Activated CD4-positive, alpha-beta T cell treated with anti-CD3 and anti-CD28 coated beads, Interleukin-2, Interleukin-4, amounts not matched to agents 100 ng/mL and 50 ng/mL, durations not matched to agents 16 hours and 8 hours (primary cell): ENCODE measurements around the gene PNKP.

Source experiments
- DNase-seq: peaks from one replicate; pipeline ENCODE4 v3.0.0-alpha.2; 2020; ENCODE audit warnings: low spot score

Gene PNKP

GRCh38 chr19:49890349-49891311 is 23.3 kb upstream of the PNKP start:
- DNase-seq = peak; percentile 39

DNA sequence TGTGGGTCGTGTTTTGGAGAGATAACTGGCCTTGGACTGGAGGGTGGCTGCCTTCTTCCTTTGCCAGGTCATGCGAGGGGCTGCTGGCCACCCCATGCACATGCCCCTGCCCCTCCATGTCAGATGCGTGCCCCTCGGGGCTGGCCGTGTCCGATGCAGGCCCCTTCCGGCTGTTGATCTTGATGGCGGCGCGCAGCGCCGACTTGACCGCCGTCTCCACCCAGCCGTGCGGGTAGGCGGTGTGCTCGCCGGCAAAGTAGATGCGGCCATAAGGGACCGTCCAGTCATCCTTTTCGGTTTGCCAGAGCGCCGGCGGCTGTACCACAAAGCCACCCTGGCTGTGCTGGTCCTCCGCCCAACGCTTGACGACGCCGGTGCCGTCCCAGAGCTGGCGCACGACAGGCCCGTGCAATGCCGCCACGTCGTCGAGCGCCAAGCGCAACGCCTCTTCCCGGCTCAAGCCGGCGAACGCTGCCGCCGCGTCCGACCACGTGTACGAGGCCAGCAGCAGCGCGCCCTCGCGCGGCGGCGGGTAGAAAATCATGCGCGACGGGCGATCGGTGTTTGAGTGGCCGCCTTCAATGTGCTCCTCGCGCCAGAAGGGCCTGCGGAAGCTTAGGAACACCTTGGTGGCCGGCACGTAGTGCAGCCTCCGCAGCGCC is 22.4 kb upstream of the PNKP start:
- peak; percentile 82 for DNase-seq

- DNase-seq = no peak
Observed at GRCh38 chr19:49889038-49889686, 21.8 kb upstream of the PNKP start.

- no peak for DNase-seq
Observed at GRCh38 chr19:49888510-49888824, 21.1 kb upstream of the PNKP start.

- no peak for DNase-seq
Observed at GRCh38 chr19:49887665-49888509, 20.5 kb upstream of the PNKP start.

- no peak for DNase-seq
Observed at GRCh38 chr19:49887037-49887664, 19.8 kb upstream of the PNKP start.

GRCh38 chr19:49884760-49885159 is 17.4 kb upstream of the PNKP start:
- no peak for DNase-seq

- DNase-seq = no peak
Observed at GRCh38 chr19:49884109-49884508, 16.7 kb upstream of the PNKP start.

GRCh38 chr19:49883094-49883493 is 15.7 kb upstream of the PNKP start:
- no peak for DNase-seq

GRCh38 chr19:49882643-49883042 is 15.3 kb upstream of the PNKP start:
- DNase-seq = no peak

DNA sequence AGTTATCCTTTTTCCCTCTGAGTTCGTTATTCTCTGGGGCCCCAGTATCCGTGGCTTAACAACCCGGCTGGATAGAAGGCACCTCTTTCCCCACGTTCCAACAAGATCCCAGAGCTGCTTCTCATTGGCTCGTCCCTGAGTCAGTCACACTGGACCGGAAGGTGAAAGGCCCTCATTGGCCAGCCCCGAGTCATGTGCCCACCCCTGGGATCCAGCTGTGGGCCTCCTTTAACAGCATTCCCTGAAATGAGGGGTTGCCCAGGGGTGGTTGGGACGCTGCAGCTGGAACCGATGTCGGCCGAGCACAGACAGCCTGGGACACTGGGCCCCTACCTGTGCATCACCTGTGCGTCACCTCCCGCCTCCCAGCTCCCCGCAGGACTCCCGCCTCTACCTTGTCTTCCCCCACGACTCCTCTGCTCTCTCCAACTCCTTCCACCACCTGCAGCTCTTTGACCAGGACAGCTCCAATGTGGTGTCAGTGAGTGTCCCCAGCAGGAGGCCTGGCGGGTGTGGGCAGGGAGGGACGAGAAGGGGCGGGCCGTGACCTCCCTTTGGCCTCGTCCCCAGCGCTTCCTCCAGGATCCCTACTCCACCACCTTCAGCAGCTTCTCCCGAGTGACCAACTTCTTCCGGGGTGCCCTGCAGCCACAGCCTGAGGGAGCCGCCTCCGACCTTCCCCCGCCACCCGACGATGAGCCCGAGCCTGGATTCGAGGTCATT is 14.5 kb upstream of the PNKP start:
- DNase-seq = no peak

GRCh38 chr19:49881186-49881585 is 13.8 kb upstream of the PNKP start:
- no peak for DNase-seq

- no peak for DNase-seq
Observed at GRCh38 chr19:49880162-49880869, 12.9 kb upstream of the PNKP start.

- DNase-seq = peak; percentile 32
Observed at GRCh38 chr19:49879243-49879963, 12.0 kb upstream of the PNKP start.

DNA sequence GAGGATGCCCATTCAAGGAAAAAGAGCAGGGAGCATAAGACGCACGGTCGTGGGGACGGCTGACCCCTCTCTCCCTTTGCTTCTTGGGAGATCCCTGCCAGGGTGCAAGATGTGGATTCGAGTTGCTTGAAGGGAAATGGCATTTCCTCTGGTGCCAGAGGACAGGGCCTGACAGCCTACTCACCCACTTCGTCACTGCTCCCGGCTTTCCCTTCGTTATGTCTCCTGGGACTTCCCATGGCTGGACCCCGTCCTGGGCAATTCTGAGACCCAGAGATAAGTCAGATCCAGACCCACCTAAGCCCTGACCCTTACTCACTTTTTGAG is 11.3 kb upstream of the PNKP start:
- DNase-seq = no peak

GRCh38 chr19:49877879-49878743 is 10.7 kb upstream of the PNKP start:
- DNase-seq = peak; percentile 99

GRCh38 chr19:49877020-49877878 is 9.9 kb upstream of the PNKP start, which contains the start of the genes AKT1S1 and TBC1D17:
TSS of gene AKT1S1 (minus strand) at chr19:49877355. CDS start at chr19:49873295, 4,060 bp downstream.
TSS of gene TBC1D17 (plus strand) at chr19:49877702. CDS start at chr19:49877724, 22 bp downstream.
- peak; percentile 99 for DNase-seq
